ENCODE measurements around the gene PRG3.
"Not testable (repeated sequence)": the region's sequence is repeated elsewhere in the genome, so short reads cannot be mapped to it uniquely, and the experiment has no call there.

The PRG3 gene

GRCh38 chr11:57363131-57364080, 17.5 kb downstream of the PRG3 start:
- no peaks in the 10 kb centered on the region for H3K27me3 ChIP-seq (ENCODE audit: insufficient read depth, poor library complexity, severe bottlenecking)
- no peak for ATAC-seq (ENCODE audit: low read depth)
- H3K4me1 ChIP-seq (ENCODE audit: insufficient read depth, poor library complexity, severe bottlenecking): no peaks in the 10 kb centered on the region
- H3K4me3 ChIP-seq (ENCODE audit: severe bottlenecking): no peak overlapping the region
- TF ChIP-seq CTCF (IDR thresholded peaks at IDR 0.05; ENCODE audit: poor library complexity, severe bottlenecking): no peak
- no peaks in the 10 kb centered on the region for H3K9me3 ChIP-seq (ENCODE audit: severe bottlenecking)
- no peaks in the 10 kb centered on the region for H3K36me3 ChIP-seq (ENCODE audit: low read depth)
- H3K27ac ChIP-seq (ENCODE audit: poor library complexity, severe bottlenecking): no peak overlapping the region
- no peak for DNase-seq (ENCODE audit: low spot score)

- no peak for DNase-seq (ENCODE audit: low spot score)
- Histone ChIP-seq H3K27ac (ENCODE audit: poor library complexity, severe bottlenecking) (no peak overlapping the region), H3K36me3 (ENCODE audit: low read depth) (no peaks in the 10 kb centered on the region), H3K4me1 (ENCODE audit: insufficient read depth, poor library complexity, severe bottlenecking) (no peaks in the 10 kb centered on the region), H3K27me3 (ENCODE audit: insufficient read depth, poor library complexity, severe bottlenecking) (no peaks in the 10 kb centered on the region), H3K9me3 (ENCODE audit: severe bottlenecking) (no peaks in the 10 kb centered on the region), H3K4me3 (ENCODE audit: severe bottlenecking) (no peak overlapping the region)
- no peak for TF ChIP-seq CTCF (IDR thresholded peaks at IDR 0.05; ENCODE audit: poor library complexity, severe bottlenecking)
- ATAC-seq (ENCODE audit: low read depth): no peak
Observed at GRCh38 chr11:57361926-57362325, 19.0 kb downstream of the PRG3 start.

- H3K27me3 ChIP-seq (ENCODE audit: insufficient read depth, poor library complexity, severe bottlenecking); H3K4me3 ChIP-seq (ENCODE audit: severe bottlenecking); H3K36me3 ChIP-seq (ENCODE audit: low read depth); DNase-seq (ENCODE audit: low spot score); ATAC-seq (ENCODE audit: low read depth); H3K4me1 ChIP-seq (ENCODE audit: insufficient read depth, poor library complexity, severe bottlenecking); H3K27ac ChIP-seq (ENCODE audit: poor library complexity, severe bottlenecking); H3K9me3 ChIP-seq (ENCODE audit: severe bottlenecking): not testable (repeated sequence)
Observed at GRCh38 chr11:57361420-57361819, 19.5 kb downstream of the PRG3 start.

GRCh38 chr11:57360991-57361390, 20.0 kb downstream of the PRG3 start:
- no peaks in the 10 kb centered on the region for H3K4me1 ChIP-seq (ENCODE audit: insufficient read depth, poor library complexity, severe bottlenecking)
- no peak for TF ChIP-seq CTCF (IDR thresholded peaks at IDR 0.05; ENCODE audit: poor library complexity, severe bottlenecking)
- no peaks in the 10 kb centered on the region for H3K9me3 ChIP-seq (ENCODE audit: severe bottlenecking)
- ATAC-seq (ENCODE audit: low read depth) (no peak), DNase-seq (ENCODE audit: low spot score) (no peak)
- no peaks in the 10 kb centered on the region for H3K27me3 ChIP-seq (ENCODE audit: insufficient read depth, poor library complexity, severe bottlenecking)
- H3K27ac ChIP-seq (ENCODE audit: poor library complexity, severe bottlenecking): no peak overlapping the region
- no peaks in the 10 kb centered on the region for H3K36me3 ChIP-seq (ENCODE audit: low read depth)
- H3K4me3 ChIP-seq (ENCODE audit: severe bottlenecking): no peak overlapping the region

- DNase-seq (ENCODE audit: low spot score): no peak
- ATAC-seq (ENCODE audit: low read depth): no peak
- H3K27ac ChIP-seq (ENCODE audit: poor library complexity, severe bottlenecking): no peak overlapping the region
- no peak overlapping the region for H3K4me3 ChIP-seq (ENCODE audit: severe bottlenecking)
- no peak for TF ChIP-seq CTCF (IDR thresholded peaks at IDR 0.05; ENCODE audit: poor library complexity, severe bottlenecking)
- H3K4me1 ChIP-seq (ENCODE audit: insufficient read depth, poor library complexity, severe bottlenecking): no peaks in the 10 kb centered on the region
- H3K36me3 ChIP-seq (ENCODE audit: low read depth): no peaks in the 10 kb centered on the region
- H3K9me3 ChIP-seq (ENCODE audit: severe bottlenecking): no peaks in the 10 kb centered on the region
- H3K27me3 ChIP-seq (ENCODE audit: insufficient read depth, poor library complexity, severe bottlenecking): no peaks in the 10 kb centered on the region
Observed at GRCh38 chr11:57359896-57360690, 20.9 kb downstream of the PRG3 start.

All from RWPE2 (cell line).